ENCODE results near the gene SERAC1.

DNA sequence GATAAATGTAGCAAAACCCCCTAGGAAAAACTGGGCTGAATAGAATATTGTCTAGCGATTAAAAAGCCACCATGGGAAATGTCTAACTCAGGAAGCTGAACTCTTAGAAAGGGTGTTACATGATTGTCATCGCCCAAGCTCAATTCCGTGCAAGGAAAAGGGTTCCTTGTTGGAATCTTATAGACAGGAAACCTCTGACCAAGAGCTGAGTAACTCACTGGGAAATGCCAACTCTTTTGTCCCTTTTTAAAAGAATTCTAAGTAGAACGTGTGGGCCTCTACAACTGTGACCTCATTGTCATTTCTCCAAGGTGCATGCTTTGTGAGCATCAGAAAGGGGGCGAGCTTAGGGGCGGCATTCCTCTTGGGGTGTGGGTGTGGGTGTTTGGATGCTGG lies 98.3 kb downstream of the SERAC1 start:
- TF ChIP-seq FOXP2 (optimal IDR thresholded peaks at IDR 0.05; ENCODE audit: control extremely low read depth, extremely low read length, insufficient read depth) (no peak), POLR2AphosphoS5 (IDR thresholded peaks at IDR 0.05; ENCODE audit: borderline replicate concordance, low read depth, low read length) (no peak)
